Transverse colon (tissue), 4 donors: Measurements from ENCODE around the gene DDX20. TPM values are rescaled to one million over a fixed set of nuclear protein-coding genes. Genes with fewer than 3 reads are reported as not detected.
A peak's percentile ranks its signal among the peaks of the same experiment; 100 is the strongest.

Source experiments
- DNase-seq: peaks from one replicate; pipeline ENCODE4 v3.0.0-alpha.2; 2019
- H3K27ac ChIP-seq, 4 donors: fragments of 200-600 bp; sonication (generic); 2 replicates each; pipeline ENCODE4 v1.5.1; 2016 to 2018; ENCODE audit warnings: inconsistent platforms in 4 of 4
- H3K27me3 ChIP-seq: fragments of 200-600 bp; sonication (generic); 2 replicates; pipeline ENCODE4 v1.5.1; 2017; ENCODE audit warnings: inconsistent platforms
- H3K36me3 ChIP-seq, 4 donors: fragments of 200-600 bp; sonication (generic); 2 replicates each; pipeline ENCODE4 v1.5.1; 2017 to 2019; ENCODE audit warnings: inconsistent platforms in 4 of 4
- H3K4me1 ChIP-seq, 4 donors: fragments of 200-600 bp; sonication (generic); 2 replicates each; pipeline ENCODE4 v1.5.1; 2017 to 2020; ENCODE audit warnings: inconsistent platforms in 4 of 4
- H3K4me3 ChIP-seq, 4 donors: fragments of 200-600 bp; sonication (generic); 1 replicate in 1 of 4; 2 replicates in 3 of 4; pipeline versions ENCODE4 v1.5.1 to v1.6.1; 2017 to 2019; ENCODE audit warnings: inconsistent platforms in 4 of 4
- H3K9me3 ChIP-seq, 2 donors: fragments of 200-600 bp; sonication (generic); 2 replicates each; pipeline ENCODE4 v1.5.1; 2017 to 2019; ENCODE audit warnings: inconsistent platforms in 2 of 2
- CTCF ChIP-seq, 5 experiments: fragments of 200-600 bp in 3 of 5; fragments of 450-650 bp in 2 of 5; sonication (generic) in 3 of 5; IDR thresholded peaks; 1 replicate in 2 of 5; 2 replicates in 3 of 5; pipeline ENCODE4 v1.5.1; 2016 to 2017; ENCODE audit warnings: antibody characterized with exemption in 5 of 5, inconsistent platforms in 3 of 5, mild to moderate bottlenecking in 2 of 5, moderate library complexity in 1 of 5
- EP300 ChIP-seq: sonication (generic); formaldehyde crosslinking; IDR thresholded peaks from one replicate; pipeline ENCODE4 v1.6.1; 2017; ENCODE audit warnings: antibody characterized with exemption, low read depth
- POLR2A ChIP-seq: fragments of 450-650 bp; IDR thresholded peaks from one replicate; pipeline ENCODE4 v1.6.1; 2016; ENCODE audit warnings: antibody characterized with exemption, mild to moderate bottlenecking, moderate library complexity
- POLR2AphosphoS5 ChIP-seq, 3 donors: sonication (generic); formaldehyde crosslinking; IDR thresholded peaks; one replicate each; pipeline ENCODE4 v1.6.1; 2016; ENCODE audit warnings: antibody characterized with exemption in 3 of 3
- WGBS, 2 donors: methylation state at CpG; one replicate each; pipeline ENCODE4 v1.1.5; 2018; ENCODE audit warnings: low coverage in 1 of 2; 5-methylcytosine and 5-hydroxymethylcytosine counted together
- in situ Hi-C, 4 donors: fragments of 200-750 bp; cut with MboI; loops; one replicate each; pipeline versions ENCODE4 v1.15.0 to v1.15.1; 2017; ENCODE audit warnings: low sequenced_read_pairs in 3 of 4, low pct_ligation_motif_present in 1 of 4, low pct_unique_long_range_greater_than_20kb in 1 of 4
- intact Hi-C: fragments of 100-400 bp; cut with DNase I; formaldehyde crosslinking; loops from one replicate; pipeline ENCODE4 v1.15.1; 2023; ENCODE audit warnings: low total_unique reads
- total RNA-seq, 4 donors: library from RNA; depleted of rRNA; stranded (reverse); fragments of >200 nt; gene quantifications; one replicate each; pipeline ENCODE4 v1.1.0, GENCODE V29; 2016

DDX20 gene
- total RNA-seq, 4 donors from 2014 or later, result 7.1 to 17.1 (median 12.2) TPM

- no peaks in the 10 kb centered on the region for H3K9me3 ChIP-seq
- intact Hi-C loops (no loop called here), in situ Hi-C loops (loop anchor here in 1 of 4 donors (25.0 kb wide), 1 partner anchor 251 kb away; no protein-coding TSS in a partner anchor)
- peak overlapping the region; percentile 47 to 73 (median 58) for H3K4me3 ChIP-seq
- peak overlapping the region; percentile 90 to 95 (median 94) for H3K27ac ChIP-seq
- H3K36me3 ChIP-seq, result no peaks in the 10 kb centered on the region
- 12 to 16% methylated on average over 8 to 9 of the region's 9 CpGs for WGBS, 2 donors
- no peak for DNase-seq
- H3K4me1 ChIP-seq, result peaks cover 9 to 45% (median 37%) of the 10 kb centered on the region in 4 donors
- TF ChIP-seq POLR2A (no peak), POLR2AphosphoS5 (IDR thresholded peaks at IDR 0.05) (no peak), CTCF (IDR thresholded peaks at IDR 0.05) (no peak), EP300 (no peak)
- peaks cover 23% of the 10 kb centered on the region for H3K27me3 ChIP-seq
Observed at GRCh38 chr1:111738133-111738435, 17.6 kb upstream of the DDX20 start.

- TF ChIP-seq CTCF (IDR thresholded peaks at IDR 0.05), result no peak
- TF ChIP-seq POLR2AphosphoS5 (IDR thresholded peaks at IDR 0.05), result peak; percentile 46 to 66 (median 65)
- peaks cover 9 to 41% (median 33%) of the 10 kb centered on the region in 4 donors for H3K4me1 ChIP-seq
- WGBS, 2 donors, result 0 to 2% methylated on average over 5 to 48 of the region's 61 CpGs
- intact Hi-C loops, result no loop called here
- no peaks in the 10 kb centered on the region for H3K36me3 ChIP-seq
- H3K27ac ChIP-seq, result peak overlapping the region; percentile 90 to 95 (median 94)
- no peaks in the 10 kb centered on the region for H3K9me3 ChIP-seq
- in situ Hi-C loops, result loop anchor here in 1 of 4 donors (25.0 kb wide), 1 partner anchor 251 kb away; no protein-coding TSS in a partner anchor
- H3K4me3 ChIP-seq, result peak overlapping the region; percentile 47 to 73 (median 58)
- peak; percentile 71 for DNase-seq
- H3K27me3 ChIP-seq, result peaks cover 23% of the 10 kb centered on the region
Observed at GRCh38 chr1:111738436-111739193, 17.1 kb upstream of the DDX20 start.

GRCh38 chr1:111739194-111739924 lies 16.3 kb upstream of the DDX20 start, which contains the start of gene INKA2:
INKA2 (minus strand) TSS chr1:111739395; CDS start chr1:111739242, 153 bp downstream.
- no peaks in the 10 kb centered on the region for H3K36me3 ChIP-seq
- H3K27ac ChIP-seq, result peak within 1 kb of the TSS; percentile 90 to 95 (median 94)
- DNase-seq, result peak; percentile 91
- TF ChIP-seq EP300 (no peak), POLR2AphosphoS5 (IDR thresholded peaks at IDR 0.05) (peak; percentile 87 to 90 (median 88)), CTCF (IDR thresholded peaks at IDR 0.05) (peak in 1 of 5 experiments; percentile 5), POLR2A (peak; percentile 77)
- peaks cover 23% of the 10 kb centered on the region for H3K27me3 ChIP-seq
- in situ Hi-C loops (loop anchor here in 1 of 4 donors (25.0 kb wide), 1 partner anchor 252 kb away; no protein-coding TSS in a partner anchor), intact Hi-C loops (no loop called here)
- H3K4me1 ChIP-seq, result peaks cover 9 to 36% (median 29%) of the 10 kb centered on the region in 4 donors
- no peaks in the 10 kb centered on the region for H3K9me3 ChIP-seq
- H3K4me3 ChIP-seq, result peak within 1 kb of the TSS; percentile 47 to 73 (median 58)
- 1% methylated on average over 47 of the region's 59 CpGs; no CpG with 5 or more reads in 1 of the 2 donors for WGBS, 2 donors
